Gastroesophageal sphincter (tissue), 3 donors: ENCODE data around the gene TMEM150B.

Experiments used
- CTCF ChIP-seq, 4 experiments: fragments of 200-600 bp in 2 of 4; fragments of 450-650 bp in 2 of 4; sonication (generic) in 1 of 4; IDR thresholded peaks; one replicate each; pipeline ENCODE4 v1.5.1; 2017 to 2019; ENCODE audit warnings: antibody characterized with exemption in 4 of 4, mild to moderate bottlenecking in 2 of 4, moderate library complexity in 2 of 4
- POLR2A ChIP-seq, 2 donors: fragments of 450-650 bp; IDR thresholded peaks; one replicate each; pipeline ENCODE4 v1.6.1; 2017; ENCODE audit warnings: antibody characterized with exemption in 2 of 2, mild to moderate bottlenecking in 2 of 2, moderate library complexity in 1 of 2

GRCh38 chr19:55355213-55355821 lies 30.2 kb upstream of the TMEM150B start:
- TF ChIP-seq CTCF (IDR thresholded peaks at IDR 0.05) (no peak), POLR2A (IDR thresholded peaks at IDR 0.05) (no peak)
